CD14-positive monocyte (primary cell): Measurements from ENCODE around the gene LAMB2. TPM values are rescaled to one million over a fixed set of nuclear protein-coding genes. Genes with fewer than 3 reads are reported as not detected.

Experiments
- DNase-seq, 3 donors: peaks; one replicate each; pipeline ENCODE4 v3.0.0-alpha.2; 2011 to 2022
- H2AFZ ChIP-seq: 2 replicates; pipeline ENCODE4 v1.6.0; 2012; ENCODE audit warnings: mild to moderate bottlenecking, low read depth, low read length, inconsistent platforms; ENCODE audit not compliant: insufficient read depth, poor library complexity, severe bottlenecking
- H3K27ac ChIP-seq, 2 donors: 1 replicate in 1 of 2; 2 replicates in 1 of 2; pipeline ENCODE4 v1.5.1; 2012 to 2013; ENCODE audit warnings: low read length in 2 of 2, control low read depth in 1 of 2, inconsistent platforms in 1 of 2, low read depth in 1 of 2, mild to moderate bottlenecking in 1 of 2
- H3K27me3 ChIP-seq, 2 donors: one replicate each; pipeline versions ENCODE4 v1.6.0 to v1.6.1; 2011 to 2013; ENCODE audit warnings: low read length in 2 of 2; ENCODE audit not compliant: control insufficient read depth in 2 of 2, insufficient read depth in 2 of 2
- H3K36me3 ChIP-seq, 2 donors: replicated peaks in 1 of 2; 1 replicate in 1 of 2; 2 replicates in 1 of 2; pipeline versions ENCODE4 v1.5.1 to v1.6.1; 2012 to 2013; ENCODE audit warnings: low read length in 2 of 2, control low read depth in 1 of 2, inconsistent platforms in 1 of 2, mild to moderate bottlenecking in 1 of 2; ENCODE audit not compliant: insufficient read depth in 2 of 2, control insufficient read depth in 1 of 2
- H3K4me1 ChIP-seq, 2 donors: 1 replicate in 1 of 2; 2 replicates in 1 of 2; pipeline versions ENCODE4 v1.5.1 to v1.6.1; 2012 to 2013; ENCODE audit warnings: low read length in 2 of 2, control low read depth in 1 of 2, inconsistent platforms in 1 of 2, mild to moderate bottlenecking in 1 of 2, moderate library complexity in 1 of 2; ENCODE audit not compliant: insufficient read depth in 2 of 2, control insufficient read depth in 1 of 2
- H3K4me2 ChIP-seq: replicated peaks from 2 replicates; pipeline ENCODE3; 2012; ENCODE audit warnings: low read length, moderate library complexity, mild to moderate bottlenecking; ENCODE audit not compliant: poor library complexity, severe bottlenecking; ENCODE audit errors: extremely low read depth
- H3K4me3 ChIP-seq, 3 experiments: fragments of 200-600 bp in 1 of 3; sonication (generic) in 1 of 3; replicated peaks in 1 of 3; 1 replicate in 2 of 3; 2 replicates in 1 of 3; pipeline ENCODE4 v1.5.1; 2011 to 2013; ENCODE audit warnings: low read length in 3 of 3, mild to moderate bottlenecking in 3 of 3, control low read depth in 2 of 3, low read depth in 2 of 3, inconsistent platforms in 1 of 3, moderate library complexity in 1 of 3
- H3K79me2 ChIP-seq: 2 replicates; pipeline ENCODE4 v1.6.0; 2012; ENCODE audit warnings: mild to moderate bottlenecking, control low read depth, inconsistent platforms, low read length, moderate library complexity; ENCODE audit not compliant: insufficient read depth
- H3K9ac ChIP-seq: 2 replicates; pipeline ENCODE4 v1.6.0; 2017; ENCODE audit warnings: low read length, mild to moderate bottlenecking; ENCODE audit not compliant: insufficient read depth, poor library complexity, severe bottlenecking
- H3K9me3 ChIP-seq, 2 donors: replicated peaks in 1 of 2; 1 replicate in 1 of 2; 2 replicates in 1 of 2; pipeline versions ENCODE4 v1.5.1 to v1.6.1; 2012 to 2013; ENCODE audit warnings: low read length in 2 of 2, control low read depth in 1 of 2; ENCODE audit not compliant: control insufficient read depth in 1 of 2, insufficient read depth in 1 of 2
- H4K20me1 ChIP-seq: 2 replicates; pipeline ENCODE4 v1.6.0; 2012; ENCODE audit warnings: mild to moderate bottlenecking, low read length, control low read depth, moderate library complexity; ENCODE audit not compliant: insufficient read depth
- H3K27ac Mint-ChIP-seq, 7 donors: one replicate each; pipeline ENCODE4 v1.8.0; 2020; ENCODE audit warnings: mild to moderate bottlenecking in 7 of 7, mixed read lengths in 7 of 7, moderate library complexity in 6 of 7, inconsistent platforms in 2 of 7
- H3K27me3 Mint-ChIP-seq, 3 donors: one replicate each; pipeline ENCODE4 v1.8.0; 2021 to 2022; ENCODE audit warnings: low read depth in 3 of 3, mild to moderate bottlenecking in 3 of 3, mixed read lengths in 3 of 3, moderate library complexity in 3 of 3, inconsistent platforms in 1 of 3
- H3K36me3 Mint-ChIP-seq, 2 donors: one replicate each; pipeline ENCODE4 v1.8.0; 2020; ENCODE audit warnings: mixed read lengths in 2 of 2, inconsistent platforms in 1 of 2, mild to moderate bottlenecking in 1 of 2
- H3K4me1 Mint-ChIP-seq: one replicate; pipeline ENCODE4 v1.8.0; 2020; ENCODE audit warnings: mild to moderate bottlenecking, mixed read lengths
- H3K4me3 Mint-ChIP-seq, 2 donors: one replicate each; pipeline ENCODE4 v1.8.0; 2020; ENCODE audit warnings: mild to moderate bottlenecking in 2 of 2, mixed read lengths in 2 of 2, moderate library complexity in 1 of 2
- H3K9me3 Mint-ChIP-seq, 7 donors: one replicate each; pipeline ENCODE4 v1.8.0; 2020 to 2022; ENCODE audit warnings: mixed read lengths in 7 of 7, mild to moderate bottlenecking in 6 of 7, moderate library complexity in 6 of 7, inconsistent platforms in 2 of 7
- CTCF ChIP-seq: fragments of 200-600 bp; IDR thresholded peaks from one replicate; pipeline ENCODE4 v1.8.0; 2022; ENCODE audit warnings: antibody characterized with exemption, mild to moderate bottlenecking
- WGBS: methylation state at CpG from one replicate; pipeline ENCODE4 v1.1.5; 2013; ENCODE audit warnings: missing lambda C conversion rate; ENCODE audit not compliant: insufficient coverage; 5-methylcytosine and 5-hydroxymethylcytosine counted together
- intact Hi-C, 2 donors: fragments of 100-400 bp; cut with micrococcal nuclease; formaldehyde crosslinking; loops; one replicate each; pipeline versions ENCODE4 v1.15.0 to v1.15.1; 2023
- polyA plus RNA-seq, 3 donors: library from polyadenylated mRNA; depleted of rRNA in 1 of 3; unstranded in 2 of 3; stranded (reverse) in 1 of 3; fragments of 300-500 nt in 2 of 3; fragments of >200 nt in 1 of 3; fragmentation: Illumina TruSeq in 2 of 3; gene quantifications; 1 replicate in 2 of 3; 2 replicates in 1 of 3; pipeline ENCODE4 v1.2.3, GENCODE V29; 2012 to 2021

The LAMB2 gene
- polyA plus RNA-seq, 3 donors, result 4.0 to 59.3 (median 7.6) TPM

GRCh38 chr3:49172551-49173041, 39.7 kb upstream of the LAMB2 start:
- peaks cover 0 to 9% (median 2%) of the 10 kb centered on the region in 3 donors for H3K27me3 Mint-ChIP-seq
- peak overlapping the region in 1 of 3 experiments; percentile 87 for H3K4me3 ChIP-seq
- DNase-seq, result no peak
- no peaks in the 10 kb centered on the region for H4K20me1 ChIP-seq
- peaks cover 19% of the 10 kb centered on the region for H3K4me1 Mint-ChIP-seq
- peaks cover 0 to 3% (median 0%) of the 10 kb centered on the region in 7 donors for H3K9me3 Mint-ChIP-seq
- H3K36me3 ChIP-seq, result peaks cover 0 to 6% of the 10 kb centered on the region in 2 donors
- TF ChIP-seq CTCF, result no peak
- peak overlapping the region; percentile 72 for H3K9ac ChIP-seq
- no peak overlapping the region for H3K27ac Mint-ChIP-seq
- no peaks in the 10 kb centered on the region for H3K27me3 ChIP-seq
- H3K79me2 ChIP-seq, result no peaks in the 10 kb centered on the region
- peaks cover 17 to 26% of the 10 kb centered on the region in 2 donors for H3K4me1 ChIP-seq
- H2AFZ ChIP-seq, result peak overlapping the region; percentile 97
- no peaks in the 10 kb centered on the region for H3K9me3 ChIP-seq
- H3K36me3 Mint-ChIP-seq, result peaks cover 2 to 9% of the 10 kb centered on the region in 2 donors
- no peak overlapping the region for H3K27ac ChIP-seq
- intact Hi-C loops, result loop anchor here (5.0 to 10.0 kb wide), 2 partner anchors 105 to 272 kb away; partner anchors contain the start of gene C3orf62 (in 1 of the 2)
- peak overlapping the region; percentile 88 for H3K4me2 ChIP-seq
- WGBS, result 91% methylated on average over 7 of the region's 7 CpGs
- H3K4me3 Mint-ChIP-seq, result peak overlapping the region; percentile 83 to 95

- peak overlapping the region in 1 of 2 donors; percentile 63 for H3K27ac ChIP-seq
- H3K27ac Mint-ChIP-seq, result no peak overlapping the region
- no peak for TF ChIP-seq CTCF
- H3K27me3 ChIP-seq, result no peaks in the 10 kb centered on the region
- no peak for DNase-seq
- peaks cover 19% of the 10 kb centered on the region for H3K4me1 Mint-ChIP-seq
- peaks cover 17 to 26% of the 10 kb centered on the region in 2 donors for H3K4me1 ChIP-seq
- no peaks in the 10 kb centered on the region for H3K9me3 ChIP-seq
- H3K79me2 ChIP-seq, result no peaks in the 10 kb centered on the region
- peaks cover 0 to 9% (median 2%) of the 10 kb centered on the region in 3 donors for H3K27me3 Mint-ChIP-seq
- intact Hi-C loops, result loop anchor here (1.0 to 10.0 kb wide), 3 partner anchors 104 to 273 kb away; partner anchors contain the start of gene C3orf62 (in 1 of the 2)
- peak overlapping the region; percentile 67 to 87 (median 87) for H3K4me3 ChIP-seq
- peaks cover 0 to 8% (median 1%) of the 10 kb centered on the region in 7 donors for H3K9me3 Mint-ChIP-seq
- H3K4me3 Mint-ChIP-seq, result peak overlapping the region; percentile 83 to 95
- peak overlapping the region; percentile 88 for H3K4me2 ChIP-seq
- no peaks in the 10 kb centered on the region for H4K20me1 ChIP-seq
- peak overlapping the region; percentile 72 for H3K9ac ChIP-seq
- H3K36me3 Mint-ChIP-seq, result peaks cover 2 to 9% of the 10 kb centered on the region in 2 donors
- H2AFZ ChIP-seq, result peak overlapping the region; percentile 97
- no CpG with 5 or more reads among the region's 7 CpGs for WGBS
- peaks cover 0 to 6% of the 10 kb centered on the region in 2 donors for H3K36me3 ChIP-seq
Observed at GRCh38 chr3:49171775-49172500, 39.1 kb upstream of the LAMB2 start.
